Lower lobe of right lung (tissue), 2 donors: ENCODE results near the gene SLC19A1. TPM values are rescaled to one million over a fixed set of nuclear protein-coding genes. Genes with fewer than 3 reads are reported as not detected.

Source experiments
- ATAC-seq, 2 donors: fragments of 200-7000 bp; cut with Tn5 transposase; one replicate each; pipeline ENCODE4 v1.9.1; 2020 to 2022; ENCODE audit warnings: mild to moderate bottlenecking in 2 of 2, moderate library complexity in 2 of 2
- DNase-seq: peaks from one replicate; pipeline ENCODE4 v3.0.0-alpha.2; 2020
- H3K27ac ChIP-seq: fragments of 200-600 bp; one replicate; pipeline ENCODE4 v1.8.0; 2022
- H3K27me3 ChIP-seq: fragments of 200-600 bp; one replicate; pipeline ENCODE4 v1.8.0; 2022; ENCODE audit warnings: low read depth
- H3K36me3 ChIP-seq: fragments of 200-600 bp; one replicate; pipeline ENCODE4 v1.8.0; 2022; ENCODE audit warnings: mild to moderate bottlenecking
- H3K4me1 ChIP-seq: fragments of 200-600 bp; one replicate; pipeline ENCODE4 v1.8.0; 2022
- H3K4me3 ChIP-seq: fragments of 200-600 bp; one replicate; pipeline ENCODE4 v1.8.0; 2022; ENCODE audit warnings: mild to moderate bottlenecking
- H3K9me3 ChIP-seq: fragments of 200-600 bp; one replicate; pipeline ENCODE4 v1.8.0; 2022
- CTCF ChIP-seq: fragments of 200-600 bp; IDR thresholded peaks from one replicate; pipeline ENCODE4 v1.8.0; 2022; ENCODE audit warnings: antibody characterized with exemption, mild to moderate bottlenecking
- intact Hi-C: fragments of 100-400 bp; cut with DNase I; formaldehyde crosslinking; loops from one replicate; pipeline ENCODE4 v1.11.0; 2022
- total RNA-seq: library from RNA; stranded (reverse); fragmentation: NEBNext Ultra II Directional; extraction: Animal tissue kit (Norgen Biotek cat#: 25700); gene quantifications from one replicate; pipeline ENCODE4 v1.2.1, GENCODE V29; 2021
- donor health status: DM: no; HTN: yes; CAD: no; lungs with severe emphysema.

Gene SLC19A1
- total RNA-seq, 1 donor from 2014 or later, result 50.7 TPM

GRCh38 chr21:45465611-45466329 lies 76.5 kb downstream of the SLC19A1 start:
- DNase-seq (no peak), ATAC-seq (no peak)
- TF ChIP-seq CTCF, result no peak
- Histone ChIP-seq H3K27ac (no peak overlapping the region), H3K9me3 (peaks cover 9% of the 10 kb centered on the region), H3K36me3 (no peaks in the 10 kb centered on the region), H3K4me1 (peaks cover 16% of the 10 kb centered on the region), H3K27me3 (no peaks in the 10 kb centered on the region), H3K4me3 (no peak overlapping the region)
- intact Hi-C loops, result no loop called here

GRCh38 chr21:45465105-45465504 lies 77.1 kb downstream of the SLC19A1 start:
- intact Hi-C loops, result no loop called here
- no peaks in the 10 kb centered on the region for H3K27me3 ChIP-seq
- DNase-seq (no peak), ATAC-seq (no peak)
- no peaks in the 10 kb centered on the region for H3K36me3 ChIP-seq
- H3K4me3 ChIP-seq, result no peak overlapping the region
- peaks cover 11% of the 10 kb centered on the region for H3K4me1 ChIP-seq
- no peak for TF ChIP-seq CTCF
- H3K9me3 ChIP-seq, result peaks cover 9% of the 10 kb centered on the region
- no peak overlapping the region for H3K27ac ChIP-seq

GRCh38 chr21:45464309-45464708 lies 77.9 kb downstream of the SLC19A1 start:
- no peak for ATAC-seq
- intact Hi-C loops, result no loop called here
- no peak for DNase-seq
- Histone ChIP-seq H3K4me1 (peaks cover 3% of the 10 kb centered on the region), H3K9me3 (peaks cover 9% of the 10 kb centered on the region), H3K36me3 (no peaks in the 10 kb centered on the region), H3K27me3 (no peaks in the 10 kb centered on the region), H3K27ac (no peak overlapping the region), H3K4me3 (no peak overlapping the region)
- no peak for TF ChIP-seq CTCF

- no peak overlapping the region for H3K27ac ChIP-seq
- ATAC-seq (no peak), DNase-seq (no peak)
- H3K4me1 ChIP-seq, result no peaks in the 10 kb centered on the region
- no peaks in the 10 kb centered on the region for H3K36me3 ChIP-seq
- peaks cover 9% of the 10 kb centered on the region for H3K9me3 ChIP-seq
- no peak for TF ChIP-seq CTCF
- no peaks in the 10 kb centered on the region for H3K27me3 ChIP-seq
- intact Hi-C loops, result no loop called here
- no peak overlapping the region for H3K4me3 ChIP-seq
Measured at GRCh38 chr21:45463871-45464270, 78.4 kb downstream of the SLC19A1 start.

- Histone ChIP-seq H3K27me3 (no peaks in the 10 kb centered on the region), H3K9me3 (peaks cover 9% of the 10 kb centered on the region), H3K36me3 (no peaks in the 10 kb centered on the region), H3K4me3 (no peak overlapping the region), H3K27ac (no peak overlapping the region), H3K4me1 (no peaks in the 10 kb centered on the region)
- DNase-seq, result no peak
- no peak for ATAC-seq
- no peak for TF ChIP-seq CTCF
- intact Hi-C loops, result no loop called here
Measured at GRCh38 chr21:45461806-45462341, 80.4 kb downstream of the SLC19A1 start.
